Activated T-cell treated with anti-CD3 and anti-CD28 coated beads, Interleukin-2, amount 50 U/mL, for 24 hours (primary cell): ENCODE results near the gene SRPK2.
A peak's percentile ranks its signal among the peaks of the same experiment; 100 is the strongest.
"Not testable (repeated sequence)": the region's sequence is repeated elsewhere in the genome, so short reads cannot be mapped to it uniquely, and the experiment has no call there.

ENCODE experiments used
- DNase-seq: peaks from one replicate; pipeline ENCODE4 v3.0.0-alpha.2; 2020
- H3K27ac Mint-ChIP-seq: 2 replicates; pipeline ENCODE4 v1.8.0; 2020; ENCODE audit warnings: mild to moderate bottlenecking, mixed read lengths
- H3K27me3 Mint-ChIP-seq: 2 replicates; pipeline ENCODE4 v1.8.0; 2020; ENCODE audit warnings: mixed read lengths
- H3K36me3 Mint-ChIP-seq: 2 replicates; pipeline ENCODE4 v1.8.0; 2020; ENCODE audit warnings: low read depth, mixed read lengths
- H3K4me1 Mint-ChIP-seq: 2 replicates; pipeline ENCODE4 v1.8.0; 2020; ENCODE audit warnings: low read depth, mixed read lengths
- H3K4me3 Mint-ChIP-seq: 2 replicates; pipeline ENCODE4 v1.8.0; 2020; ENCODE audit warnings: mild to moderate bottlenecking, moderate library complexity, mixed read lengths
- H3K9me3 Mint-ChIP-seq: 2 replicates; pipeline ENCODE4 v1.8.0; 2020; ENCODE audit warnings: mixed read lengths

The SRPK2 gene

DNA sequence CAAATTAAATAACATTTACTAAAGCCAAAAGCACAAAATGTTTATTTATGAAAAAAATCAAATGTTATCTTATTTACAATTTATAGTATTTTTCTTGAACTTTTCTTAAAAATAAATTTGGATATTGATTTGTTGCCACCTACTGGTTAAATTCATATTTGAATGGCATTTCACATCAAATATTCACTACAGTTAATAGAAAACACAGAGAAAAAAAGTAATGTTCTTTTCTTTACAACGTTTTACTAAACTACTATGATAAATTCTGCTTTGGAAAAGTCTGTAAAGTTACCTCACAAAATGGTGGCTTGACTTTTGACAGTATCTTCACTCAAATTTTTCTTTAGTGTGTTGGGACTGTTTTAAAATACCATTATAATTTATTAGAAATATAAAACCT lies 52.7 kb downstream of the SRPK2 start:
- no peak for DNase-seq
- no peaks in the 10 kb centered on the region for H3K27me3 Mint-ChIP-seq

DNA sequence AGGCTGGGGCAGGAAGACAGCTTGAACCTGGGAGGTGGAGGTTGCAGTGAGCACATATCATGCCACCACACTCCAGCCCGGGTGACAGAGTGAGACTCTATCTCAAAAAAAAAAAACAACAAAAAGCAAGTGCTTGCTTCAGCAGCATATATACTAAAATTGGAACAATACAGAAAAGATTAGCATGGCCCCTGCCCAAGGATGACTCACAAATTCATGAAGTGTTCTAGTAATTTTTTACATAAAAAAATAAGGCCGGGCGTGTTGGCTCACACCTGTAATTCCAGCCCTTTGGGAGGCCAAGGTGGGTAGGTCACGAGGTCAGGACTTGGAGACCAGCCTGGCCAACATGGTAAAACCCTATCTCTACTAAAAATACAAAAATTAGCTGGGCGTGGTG lies 56.1 kb downstream of the SRPK2 start:
- H3K9me3 Mint-ChIP-seq, DNase-seq, H3K4me3 Mint-ChIP-seq, H3K27me3 Mint-ChIP-seq, H3K36me3 Mint-ChIP-seq: not testable (repeated sequence)
- Mint-ChIP-seq H3K27ac (peak overlapping the region; percentile 0), H3K4me1 (peaks cover 29% of the 10 kb centered on the region)

More for the DNA sequence above, 52.7 kb downstream of the SRPK2 start:
- Mint-ChIP-seq H3K4me3 (no peak overlapping the region), H3K4me1 (peaks cover 26% of the 10 kb centered on the region), H3K27ac (no peak overlapping the region), H3K36me3 (no peaks in the 10 kb centered on the region), H3K9me3 (no peaks in the 10 kb centered on the region)

DNA sequence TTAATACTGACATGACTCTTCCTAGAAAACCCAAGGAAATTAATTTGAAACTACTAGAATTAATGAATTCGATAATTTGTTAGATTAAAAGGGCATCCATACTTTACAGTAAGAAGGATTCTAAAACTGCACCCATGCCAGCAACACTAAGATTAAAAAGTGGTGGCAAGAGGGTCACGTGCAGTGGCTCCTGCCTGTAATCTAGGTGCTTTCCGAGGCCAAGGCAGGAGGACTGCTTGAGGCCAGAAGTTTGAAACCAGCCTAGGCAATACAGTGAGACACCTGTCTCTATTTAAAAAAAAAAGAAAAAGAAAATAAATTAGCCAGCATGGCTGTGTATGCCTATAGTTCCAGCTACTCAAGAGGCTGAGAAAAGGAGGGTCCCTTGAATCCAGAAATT lies 58.2 kb downstream of the SRPK2 start:
- Mint-ChIP-seq H3K9me3 (no peaks in the 10 kb centered on the region), H3K4me1 (peaks cover 43% of the 10 kb centered on the region), H3K36me3 (no peaks in the 10 kb centered on the region), H3K4me3 (no peak overlapping the region), H3K27me3 (no peaks in the 10 kb centered on the region), H3K27ac (no peak overlapping the region)
- no peak for DNase-seq

DNA sequence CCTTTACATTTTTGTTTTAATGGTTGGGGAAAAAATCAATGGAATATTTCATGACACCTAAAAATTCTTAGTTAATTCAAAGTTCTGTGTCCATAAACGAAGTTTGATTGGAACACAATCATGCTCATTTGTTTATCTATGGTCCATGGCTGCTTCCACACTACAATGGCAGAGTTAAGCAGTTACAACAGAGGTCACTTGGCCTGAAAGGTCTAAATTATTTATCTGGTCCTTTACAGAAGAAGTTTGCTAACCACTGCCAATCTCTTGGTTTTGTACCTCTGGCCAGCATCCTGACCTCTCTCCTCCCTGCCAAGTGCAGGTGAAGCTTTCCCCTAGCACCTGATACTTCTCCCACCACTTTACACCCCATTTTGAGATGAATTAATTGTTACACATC lies 61.5 kb downstream of the SRPK2 start:
- peaks cover 4% of the 10 kb centered on the region for H3K36me3 Mint-ChIP-seq
- H3K4me3 Mint-ChIP-seq: no peak overlapping the region
- H3K27me3 Mint-ChIP-seq: no peaks in the 10 kb centered on the region
- H3K9me3 Mint-ChIP-seq: no peaks in the 10 kb centered on the region
- DNase-seq: no peak
- H3K4me1 Mint-ChIP-seq: peaks cover 53% of the 10 kb centered on the region
- no peak overlapping the region for H3K27ac Mint-ChIP-seq

DNA sequence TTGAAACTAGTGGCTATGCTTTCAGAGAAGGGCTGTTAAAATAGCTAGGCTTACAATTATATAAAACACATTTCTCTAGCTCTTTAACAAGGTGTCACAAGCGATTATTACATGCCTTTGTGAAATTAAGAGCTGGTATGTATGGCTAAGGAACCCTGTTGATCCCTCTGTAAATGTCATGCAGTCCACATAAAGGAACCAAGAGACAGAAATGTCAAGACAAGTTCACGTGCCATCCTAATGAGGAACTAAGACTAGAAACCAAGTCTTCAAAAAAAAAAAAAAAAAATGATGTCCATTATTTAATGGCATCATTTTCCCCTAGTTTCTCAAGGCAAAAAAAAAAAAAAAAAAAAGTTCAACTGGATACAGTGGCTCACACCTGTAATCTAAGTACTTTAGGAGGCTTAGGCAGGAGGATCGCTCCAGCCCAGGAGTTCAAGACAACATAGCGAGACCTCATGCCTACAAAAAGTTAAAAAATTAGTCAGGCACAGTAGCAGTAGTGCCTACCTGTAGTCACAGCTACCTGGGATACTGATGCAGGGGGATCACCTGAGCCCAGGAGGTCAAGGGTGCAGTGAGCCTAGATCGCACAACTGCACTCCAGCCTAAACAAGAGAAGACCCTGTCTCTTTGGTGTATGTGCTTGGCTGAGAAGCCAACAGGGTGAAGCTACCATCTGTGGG lies 63.4 kb downstream of the SRPK2 start:
- H3K36me3 Mint-ChIP-seq: peaks cover 9% of the 10 kb centered on the region
- peaks cover 50% of the 10 kb centered on the region for H3K4me1 Mint-ChIP-seq
- no peak for DNase-seq
- no peaks in the 10 kb centered on the region for H3K9me3 Mint-ChIP-seq
- no peak overlapping the region for H3K4me3 Mint-ChIP-seq
- no peak overlapping the region for H3K27ac Mint-ChIP-seq
- no peaks in the 10 kb centered on the region for H3K27me3 Mint-ChIP-seq

DNA sequence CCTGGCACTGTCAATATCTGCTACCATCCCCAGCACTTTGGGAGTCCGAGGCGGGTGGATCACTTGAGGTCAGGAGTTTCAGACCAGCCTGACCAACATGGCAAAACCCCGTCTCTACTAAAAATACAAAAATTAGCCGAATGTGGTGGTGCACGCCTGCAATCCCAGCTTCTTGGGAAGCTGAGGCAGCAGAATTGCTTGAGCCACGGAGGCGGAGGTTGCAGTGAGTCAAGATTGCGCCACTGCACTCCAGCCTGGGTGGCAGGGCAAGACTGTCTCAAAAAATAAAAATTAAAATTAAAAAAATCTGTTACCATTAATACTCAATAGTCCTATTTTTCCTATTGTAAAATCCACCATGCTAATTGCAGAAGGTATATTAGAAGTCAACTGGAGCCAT lies 64.1 kb downstream of the SRPK2 start:
- H3K4me3 Mint-ChIP-seq, DNase-seq, H3K27ac Mint-ChIP-seq, H3K36me3 Mint-ChIP-seq, H3K27me3 Mint-ChIP-seq, H3K9me3 Mint-ChIP-seq: not testable (repeated sequence)
- peaks cover 57% of the 10 kb centered on the region for H3K4me1 Mint-ChIP-seq

DNA sequence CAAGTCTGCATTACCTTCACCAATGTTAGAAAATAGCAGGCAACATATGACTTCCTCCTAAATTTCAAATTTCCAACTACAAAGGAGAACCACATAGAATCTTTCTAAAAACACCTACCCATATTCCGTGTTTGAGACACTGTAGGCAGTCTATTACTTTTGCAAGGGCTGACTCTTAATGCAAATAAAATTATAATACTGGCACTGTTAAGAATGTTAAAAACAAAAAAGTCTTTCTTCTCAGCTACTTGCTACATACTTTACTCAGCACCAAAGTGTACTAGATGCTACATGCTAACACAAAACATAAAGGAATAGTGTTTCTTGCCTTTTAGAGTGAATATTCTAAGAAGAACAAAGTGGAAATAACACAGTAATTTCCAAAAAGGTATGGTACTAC lies 65.4 kb downstream of the SRPK2 start:
- peaks cover 9% of the 10 kb centered on the region for H3K36me3 Mint-ChIP-seq
- no peak overlapping the region for H3K27ac Mint-ChIP-seq
- no peaks in the 10 kb centered on the region for H3K9me3 Mint-ChIP-seq
- H3K4me1 Mint-ChIP-seq: peaks cover 59% of the 10 kb centered on the region
- no peak for DNase-seq
- no peaks in the 10 kb centered on the region for H3K27me3 Mint-ChIP-seq
- no peak overlapping the region for H3K4me3 Mint-ChIP-seq

DNA sequence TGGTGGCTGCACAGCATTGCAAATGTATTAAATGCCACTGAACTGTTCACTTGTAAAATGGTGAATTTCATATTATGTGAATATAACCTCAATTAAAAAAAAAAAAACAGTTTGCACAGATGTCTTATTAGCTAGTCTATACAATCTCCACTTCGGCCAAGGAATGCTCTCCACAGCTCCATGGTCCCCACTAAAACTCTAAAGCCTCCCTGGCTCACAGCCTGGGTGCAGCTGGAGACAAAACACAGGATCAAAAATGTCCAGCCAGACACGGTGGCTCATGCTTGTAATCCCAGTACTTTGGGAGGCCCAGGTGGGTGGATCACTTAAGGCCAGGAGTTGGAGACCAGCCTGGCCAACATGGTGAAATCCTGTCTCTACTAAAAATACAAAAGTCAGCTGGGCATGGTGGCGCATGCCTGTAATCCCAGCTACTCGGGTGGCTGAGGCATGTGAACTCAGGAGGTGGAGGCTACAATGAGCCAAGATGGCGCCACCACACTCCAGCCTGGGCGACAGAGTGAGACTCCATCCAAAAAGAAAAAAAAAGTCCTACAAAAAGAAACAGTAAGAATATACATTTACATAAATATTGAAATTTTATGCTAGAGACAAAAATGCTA lies 66.0 kb downstream of the SRPK2 start:
- peak overlapping the region; percentile 28 for H3K27ac Mint-ChIP-seq
- no peaks in the 10 kb centered on the region for H3K9me3 Mint-ChIP-seq
- no peak overlapping the region for H3K4me3 Mint-ChIP-seq
- H3K27me3 Mint-ChIP-seq: no peaks in the 10 kb centered on the region
- peaks cover 9% of the 10 kb centered on the region for H3K36me3 Mint-ChIP-seq
- DNase-seq: no peak
- peaks cover 57% of the 10 kb centered on the region for H3K4me1 Mint-ChIP-seq

DNA sequence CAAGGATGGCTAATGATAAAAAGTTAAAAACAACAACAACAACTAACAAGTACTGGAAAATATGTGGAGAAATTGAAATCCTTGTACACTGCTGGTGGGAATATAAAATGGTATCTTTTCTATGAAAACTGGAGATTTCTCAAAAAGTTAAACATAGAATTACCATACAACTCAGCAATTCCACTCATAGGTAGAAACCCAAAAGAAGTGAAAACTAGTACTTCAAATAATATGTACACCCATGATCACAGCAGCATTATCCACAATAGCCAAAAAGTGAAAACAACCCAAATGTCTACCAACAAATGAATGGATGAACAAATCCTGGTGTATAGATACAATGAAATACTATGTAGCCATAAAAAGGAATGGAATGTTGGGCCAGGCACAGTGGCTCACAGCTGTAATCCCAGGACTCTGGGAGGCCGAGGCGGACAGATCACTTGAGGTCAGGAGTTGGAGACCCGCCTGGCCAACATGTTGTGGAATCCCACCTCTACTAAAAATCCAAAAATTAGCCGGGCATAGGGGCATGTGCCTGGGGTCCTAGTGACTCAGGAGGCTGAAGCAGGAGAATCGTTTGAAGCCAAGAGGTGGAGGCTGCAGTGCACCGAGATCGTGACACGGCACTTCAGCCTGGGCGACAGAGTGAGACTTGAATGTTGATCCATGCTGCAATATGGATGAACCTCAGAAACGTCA lies 66.8 kb downstream of the SRPK2 start:
- no peaks in the 10 kb centered on the region for H3K9me3 Mint-ChIP-seq
- H3K36me3 Mint-ChIP-seq: peaks cover 9% of the 10 kb centered on the region
- H3K4me1 Mint-ChIP-seq: peaks cover 56% of the 10 kb centered on the region
- no peak overlapping the region for H3K4me3 Mint-ChIP-seq
- no peak for DNase-seq
- no peaks in the 10 kb centered on the region for H3K27me3 Mint-ChIP-seq
- H3K27ac Mint-ChIP-seq: no peak overlapping the region

DNA sequence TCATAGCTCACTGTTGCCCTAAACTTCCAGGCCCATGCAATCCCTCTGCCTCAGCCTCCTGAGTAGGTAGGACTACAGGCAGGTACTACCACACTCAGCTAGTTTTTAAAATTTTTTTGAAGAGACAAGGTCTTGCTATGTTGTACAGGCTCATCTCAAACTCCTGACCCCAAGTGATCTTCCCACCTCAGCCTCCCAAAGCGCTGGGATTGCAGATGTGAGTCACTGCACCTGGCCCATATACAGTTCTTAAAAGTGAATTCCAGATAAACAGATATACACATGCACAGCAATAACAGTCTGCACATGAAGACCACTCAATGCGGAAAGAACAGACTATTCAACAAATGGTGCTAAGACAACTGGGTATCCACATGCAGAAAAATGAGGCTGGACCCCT lies 67.8 kb downstream of the SRPK2 start:
- no peaks in the 10 kb centered on the region for H3K9me3 Mint-ChIP-seq
- no peak overlapping the region for H3K4me3 Mint-ChIP-seq

DNA sequence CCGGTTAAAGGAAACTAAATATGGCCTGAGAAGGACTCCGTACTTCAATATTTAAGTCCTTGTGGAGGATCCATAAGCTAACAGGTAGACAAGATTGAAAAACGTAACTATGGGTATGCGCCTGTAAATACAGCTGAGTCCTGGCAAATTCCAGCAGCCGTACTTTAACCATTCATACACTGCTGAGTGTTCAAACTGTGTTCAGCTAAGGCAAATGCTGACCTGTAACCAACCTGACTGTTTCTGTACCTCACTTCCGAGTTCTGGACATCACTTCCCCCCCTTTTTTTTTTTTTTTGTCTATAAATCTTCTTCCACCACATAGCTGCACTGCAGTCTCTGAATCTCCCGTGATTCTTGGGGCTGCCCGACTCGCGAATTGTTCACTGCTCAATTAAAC lies 69.1 kb downstream of the SRPK2 start:
- Mint-ChIP-seq H3K27me3 (no peaks in the 10 kb centered on the region), H3K36me3 (peaks cover 9% of the 10 kb centered on the region), H3K4me3 (peak overlapping the region; percentile 23), H3K4me1 (peaks cover 56% of the 10 kb centered on the region), H3K9me3 (no peaks in the 10 kb centered on the region), H3K27ac (no peak overlapping the region)
- DNase-seq: no peak

More for the DNA sequence above, 67.8 kb downstream of the SRPK2 start:
- peaks cover 9% of the 10 kb centered on the region for H3K36me3 Mint-ChIP-seq
- no peak overlapping the region for H3K27ac Mint-ChIP-seq
- DNase-seq: no peak
- H3K27me3 Mint-ChIP-seq: no peaks in the 10 kb centered on the region
- H3K4me1 Mint-ChIP-seq: peaks cover 59% of the 10 kb centered on the region

DNA sequence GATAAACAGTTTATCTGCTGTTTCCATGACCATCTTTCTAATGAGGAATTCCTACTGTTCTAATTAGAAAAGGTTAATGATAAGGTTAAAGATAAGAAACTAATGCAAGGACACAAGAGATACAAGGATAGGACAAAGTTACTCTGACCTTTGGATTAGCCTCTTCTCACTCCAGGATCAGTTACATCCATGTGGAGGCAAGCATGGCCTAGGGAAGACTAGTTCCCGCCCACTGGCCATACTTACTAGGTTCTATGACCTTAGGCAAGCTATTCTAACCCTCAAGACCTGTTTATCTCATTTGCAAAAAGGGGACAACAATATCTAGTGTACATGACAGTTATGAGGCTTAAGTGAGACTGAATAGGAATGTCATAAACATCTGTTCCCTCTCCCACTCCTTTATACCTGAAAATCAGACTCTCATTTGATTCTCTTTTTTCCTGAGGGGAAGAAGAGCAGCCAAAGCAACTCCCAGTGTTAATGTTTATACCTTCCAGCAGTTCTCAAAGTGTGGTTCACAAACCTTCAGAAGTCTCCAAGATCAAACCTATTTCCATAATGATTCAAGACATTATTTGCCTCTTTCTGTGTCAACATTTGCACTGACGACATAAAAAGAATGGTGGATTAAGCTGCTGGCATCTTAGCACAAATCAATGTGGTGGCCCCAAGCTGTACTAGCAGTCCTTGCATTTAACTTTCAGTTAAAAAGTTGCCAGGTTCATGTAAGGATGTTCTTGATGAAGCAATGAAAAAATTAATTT lies 72.0 kb downstream of the SRPK2 start:
- H3K36me3 Mint-ChIP-seq: peaks cover under 1% of the 10 kb centered on the region

DNA sequence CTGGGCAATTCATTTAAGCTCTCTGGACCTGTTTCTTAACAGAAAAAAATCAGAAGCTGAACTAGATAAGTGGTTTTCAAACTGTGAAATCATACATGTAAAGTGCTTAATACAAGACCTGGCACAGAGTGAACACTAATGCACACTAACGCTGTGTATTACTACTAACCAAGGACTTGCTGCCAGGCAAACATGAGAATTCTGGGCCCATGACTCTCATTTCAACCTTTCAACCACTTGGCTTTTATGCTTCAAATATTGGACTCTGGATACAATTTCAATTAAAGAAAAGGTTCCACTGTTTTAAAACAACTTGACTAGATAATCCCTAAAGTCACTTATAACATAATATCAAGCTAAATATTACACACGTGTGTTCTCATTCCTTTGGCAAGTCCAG lies 73.4 kb downstream of the SRPK2 start:
- peaks cover 53% of the 10 kb centered on the region for H3K4me1 Mint-ChIP-seq
- H3K27ac Mint-ChIP-seq: no peak overlapping the region
- no peaks in the 10 kb centered on the region for H3K9me3 Mint-ChIP-seq
- no peak overlapping the region for H3K4me3 Mint-ChIP-seq
- H3K27me3 Mint-ChIP-seq: no peaks in the 10 kb centered on the region
- no peak for DNase-seq
- H3K36me3 Mint-ChIP-seq: no peaks in the 10 kb centered on the region

More for the DNA sequence above, 72.0 kb downstream of the SRPK2 start:
- DNase-seq: no peak
- Mint-ChIP-seq H3K27ac (no peak overlapping the region), H3K4me1 (peaks cover 55% of the 10 kb centered on the region), H3K9me3 (no peaks in the 10 kb centered on the region), H3K27me3 (no peaks in the 10 kb centered on the region), H3K4me3 (no peak overlapping the region)

DNA sequence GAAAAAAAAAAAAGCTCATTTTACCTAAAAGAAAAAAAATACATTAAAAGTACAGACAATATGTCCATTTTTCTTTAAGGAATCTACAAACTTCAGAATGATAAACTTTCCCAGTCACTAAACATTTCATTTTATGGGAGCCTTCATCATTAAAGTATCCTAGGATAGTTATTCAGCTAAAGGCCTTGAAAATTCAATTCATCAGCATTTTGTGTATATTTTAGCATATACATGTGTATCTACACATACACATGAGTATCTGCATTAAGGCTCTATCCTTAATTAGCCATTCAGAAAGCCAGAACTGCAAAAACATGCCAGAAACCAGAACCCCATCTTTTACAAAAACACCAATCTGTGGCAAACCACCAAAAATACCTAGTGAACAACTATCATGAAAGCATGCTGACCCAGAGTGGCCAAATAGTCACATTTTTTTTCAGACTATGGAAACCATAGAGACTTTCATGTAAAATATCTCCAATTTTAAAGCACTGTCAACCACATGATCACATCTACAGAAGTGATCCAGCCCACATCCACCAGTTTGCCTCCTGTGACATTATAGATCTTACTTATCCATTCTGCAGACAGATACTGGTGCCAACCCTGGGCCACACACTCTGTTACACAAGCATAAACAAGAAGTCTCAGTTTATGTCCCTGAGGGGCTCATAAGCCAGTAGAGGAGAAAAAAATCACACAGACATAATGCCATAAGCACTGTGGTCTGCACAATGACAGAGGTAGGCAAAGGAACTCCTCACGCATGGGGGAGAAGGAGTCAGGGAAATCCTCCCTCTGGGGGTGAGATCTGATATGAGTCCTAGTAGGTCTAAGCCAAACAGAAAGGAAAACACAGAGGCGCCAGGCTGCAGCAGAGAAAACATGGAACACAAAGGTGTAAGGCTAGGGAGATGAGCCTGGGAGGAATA lies 79.2 kb downstream of the SRPK2 start:
- Mint-ChIP-seq H3K4me1 (peaks cover 69% of the 10 kb centered on the region), H3K4me3 (no peak overlapping the region), H3K9me3 (no peaks in the 10 kb centered on the region), H3K36me3 (no peaks in the 10 kb centered on the region), H3K27ac (peak overlapping the region; percentile 38), H3K27me3 (no peaks in the 10 kb centered on the region)
- no peak for DNase-seq
